ENCODE measurements around the gene ADAT1.

- TF ChIP-seq CTCF (IDR thresholded peaks at IDR 0.05) (peak in 2 of 6 experiments; percentile 26), POLR2A (IDR thresholded peaks at IDR 0.05) (no peak)
Observed at GRCh38 chr16:75621170-75621477, 2.0 kb downstream of the ADAT1 start.
